K562 treated with DMSO at 1 percent for 12 hours (cell line): ENCODE results near the gene L3HYPDH. TPM values are rescaled to one million over a fixed set of nuclear protein-coding genes. Genes with fewer than 3 reads are reported as not detected.

Source experiments
- total RNA-seq: library from RNA; unstranded; fragments of 300-600 nt; gene quantifications from 2 replicates; pipeline ENCODE4 v1.2.3, GENCODE V29; 2022; ENCODE audit not compliant: insufficient read depth

The L3HYPDH gene
- total RNA-seq, result 11.3 and 14.0 TPM in 2 replicates

GRCh38 chr14:59483819-59484638 is at the start of gene L3HYPDH, which contains the start of gene JKAMP:
Gene L3HYPDH (minus strand): TSS chr14:59484408. CDS start chr14:59484316, 92 bp downstream.
Gene JKAMP (plus strand): TSS chr14:59484517. CDS start chr14:59484590, 73 bp downstream.

GRCh38 chr14:59465316-59466135 is 18.7 kb downstream of the L3HYPDH start, which contains the start of gene GPR135:
Gene GPR135 (minus strand): TSS chr14:59465380. CDS start chr14:59465226, 154 bp downstream.

Other genes with a start within 250 kb of the L3HYPDH start
- 0.62 TPM in 1 of 2 replicates, not detected in the other for gene GPR135, start 19.0 kb downstream of the L3HYPDH start, total RNA-seq
- gene JKAMP, start 109 bp upstream of the L3HYPDH start, total RNA-seq, result 16.6 and 23.0 TPM in 2 replicates
- not detected in 2 replicates for gene CCDC175, start 92.4 kb upstream of the L3HYPDH start, total RNA-seq